GM19438 (cell line): Measurements from ENCODE around the gene SLC6A13.
"Not testable (repeated sequence)": the region's sequence is repeated elsewhere in the genome, so short reads cannot be mapped to it uniquely, and the experiment has no call there.

Experiments used
- ATAC-seq: cut with Tn5 transposase; IDR thresholded peaks from one replicate; pipeline ENCODE4 v1.9.1; 2021; ENCODE audit warnings: low read depth; ENCODE audit not compliant: unreplicated experiment

The SLC6A13 gene

DNA sequence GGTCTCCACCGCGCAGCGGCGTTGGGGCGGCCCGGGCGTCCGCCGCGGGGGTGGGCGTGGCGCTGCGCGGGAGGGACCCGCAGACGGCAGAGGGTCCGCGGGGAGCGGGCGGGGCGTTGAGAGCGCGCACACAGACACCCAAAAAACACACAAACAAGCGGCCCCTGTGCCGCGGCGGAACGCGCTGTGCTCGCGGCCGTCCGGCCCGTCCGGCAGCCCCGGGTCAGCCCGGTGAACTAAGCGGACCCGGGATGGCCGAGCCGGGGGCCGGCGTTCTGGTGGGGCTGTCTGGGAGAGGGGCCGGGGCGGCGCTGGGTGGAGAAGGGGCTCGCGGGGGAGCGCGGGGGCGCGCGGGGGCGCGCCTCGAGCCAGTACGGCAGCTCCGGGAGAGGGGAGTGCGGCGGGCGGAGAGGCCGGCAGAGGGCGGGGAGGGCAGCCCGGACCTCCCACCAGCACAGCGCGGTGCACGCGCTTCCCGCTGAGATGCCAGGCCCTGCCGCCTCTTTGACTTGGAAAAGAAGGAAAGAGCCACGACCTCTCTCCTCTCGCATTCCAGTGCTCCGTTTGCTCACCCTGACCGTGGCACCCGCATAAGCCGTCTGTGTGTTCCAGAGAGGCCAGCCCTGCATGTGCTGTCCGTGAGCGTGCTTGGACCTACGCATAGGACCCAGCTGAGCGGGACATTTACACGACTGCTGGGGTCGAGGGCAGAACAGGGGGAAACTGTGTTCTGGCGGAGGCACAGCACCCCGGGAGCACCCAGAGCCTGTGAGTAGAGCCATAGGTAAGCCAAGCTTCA is 59.0 kb downstream of the SLC6A13 start:
- ATAC-seq, result no peak

- ATAC-seq, result no peak
Observed at GRCh38 chr12:203074-203461, 59.6 kb downstream of the SLC6A13 start.

GRCh38 chr12:202081-202731 is 60.4 kb downstream of the SLC6A13 start:
- ATAC-seq, result no peak

- ATAC-seq, result no peak
Observed at GRCh38 chr12:201361-201760, 61.3 kb downstream of the SLC6A13 start.

DNA sequence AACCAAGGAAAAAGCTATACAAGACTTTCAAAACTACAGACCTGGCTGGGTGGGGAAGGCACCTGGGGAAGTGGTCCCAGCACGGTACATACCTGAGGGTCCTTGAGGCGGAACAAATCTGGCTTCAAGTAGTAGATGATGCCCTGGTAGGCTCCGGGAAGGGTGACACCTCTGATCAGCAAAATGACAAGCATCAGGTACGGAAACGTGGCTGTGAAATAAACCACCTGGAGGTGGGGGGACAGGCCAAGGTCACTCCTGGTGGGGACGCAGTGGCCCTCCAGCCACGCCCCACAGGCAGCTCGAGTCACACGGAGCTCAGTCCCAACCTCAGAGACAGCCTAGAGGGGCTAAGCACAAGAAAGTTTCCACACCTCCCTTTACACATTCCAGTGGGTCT is 63.9 kb downstream of the SLC6A13 start:
- no peak for ATAC-seq

GRCh38 chr12:197911-198695 is 64.5 kb downstream of the SLC6A13 start:
- no peak for ATAC-seq

DNA sequence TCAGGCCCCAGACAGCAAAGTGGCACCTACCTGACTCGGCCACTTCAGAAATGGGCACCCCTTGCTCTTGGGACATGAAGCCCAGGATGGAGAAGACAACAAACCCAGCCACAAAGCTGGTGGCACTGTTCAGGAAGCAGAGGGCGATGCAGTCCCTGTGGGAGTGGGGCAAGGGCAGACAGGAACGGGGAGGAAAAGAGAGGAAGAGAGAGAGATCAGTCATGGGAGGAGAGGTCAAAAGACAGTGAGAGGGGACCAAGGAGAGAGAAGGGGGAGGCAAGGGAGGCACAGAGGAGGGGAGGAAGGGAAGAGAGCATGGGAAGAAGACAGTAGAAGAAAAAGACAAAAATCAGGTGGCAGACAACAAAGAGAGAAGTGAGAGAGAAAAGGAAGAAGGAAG is 65.3 kb downstream of the SLC6A13 start:
- ATAC-seq, result no peak

DNA sequence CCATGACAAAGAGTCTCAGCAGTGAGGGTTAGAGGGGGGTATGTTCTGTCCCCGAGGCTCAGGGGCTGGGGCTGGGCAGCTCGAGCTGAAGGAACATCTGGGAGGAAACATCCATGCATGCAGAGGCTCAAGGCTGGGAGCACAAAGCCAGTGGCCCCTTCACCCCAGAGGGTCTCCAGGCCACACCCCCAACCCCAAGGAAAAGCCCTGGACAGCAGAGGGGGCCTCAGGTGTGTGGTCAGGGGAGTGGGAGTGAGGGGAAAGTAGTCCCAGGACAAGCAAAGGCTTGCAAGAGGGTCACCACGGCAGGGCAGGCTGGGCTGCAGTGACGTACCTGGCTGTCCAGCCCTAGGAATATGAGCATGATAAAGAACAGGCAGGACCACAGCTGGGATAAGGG is 66.2 kb downstream of the SLC6A13 start:
- ATAC-seq, result no peak

DNA sequence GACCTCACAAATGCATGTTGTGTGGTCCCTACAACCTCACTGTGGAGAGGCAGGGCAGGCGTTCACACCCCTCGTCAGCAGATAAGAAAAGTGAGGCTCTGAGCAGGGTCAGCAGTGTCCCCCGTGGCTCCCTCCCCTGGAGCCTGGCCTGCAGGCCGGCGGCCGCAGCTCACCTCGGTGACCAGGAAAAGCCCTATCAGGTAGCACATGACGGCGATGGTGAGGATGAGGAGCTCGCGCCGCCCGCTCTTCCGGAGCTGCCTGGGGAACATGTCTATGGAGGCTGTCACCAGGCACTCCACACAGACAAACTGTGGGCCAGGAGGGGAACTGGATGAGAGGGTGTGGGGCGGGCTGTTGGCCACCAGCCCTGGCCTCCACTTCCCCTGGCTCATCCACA is 66.7 kb downstream of the SLC6A13 start:
- ATAC-seq, result no peak

DNA sequence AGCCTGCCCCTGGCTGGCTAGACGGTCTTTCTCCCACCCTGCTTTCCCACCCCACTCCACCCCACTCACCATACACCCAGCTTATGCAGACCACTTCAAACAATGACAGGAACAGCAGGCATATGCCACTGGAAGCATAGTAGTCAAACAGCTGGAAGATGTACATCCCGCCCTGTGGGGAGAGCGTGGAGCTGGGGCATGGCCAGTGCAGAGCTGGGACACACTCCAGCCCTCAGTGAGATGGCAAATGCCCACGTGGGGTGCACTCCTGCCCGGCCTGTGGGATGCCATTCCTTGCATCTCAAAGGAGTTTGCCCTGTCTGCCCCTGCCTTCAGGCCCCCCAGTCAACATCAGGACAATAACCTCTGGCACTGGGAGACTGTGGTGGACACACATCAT is 67.5 kb downstream of the SLC6A13 start:
- ATAC-seq, result no peak

GRCh38 chr12:194276-194675 is 68.4 kb downstream of the SLC6A13 start:
- ATAC-seq, result no peak

DNA sequence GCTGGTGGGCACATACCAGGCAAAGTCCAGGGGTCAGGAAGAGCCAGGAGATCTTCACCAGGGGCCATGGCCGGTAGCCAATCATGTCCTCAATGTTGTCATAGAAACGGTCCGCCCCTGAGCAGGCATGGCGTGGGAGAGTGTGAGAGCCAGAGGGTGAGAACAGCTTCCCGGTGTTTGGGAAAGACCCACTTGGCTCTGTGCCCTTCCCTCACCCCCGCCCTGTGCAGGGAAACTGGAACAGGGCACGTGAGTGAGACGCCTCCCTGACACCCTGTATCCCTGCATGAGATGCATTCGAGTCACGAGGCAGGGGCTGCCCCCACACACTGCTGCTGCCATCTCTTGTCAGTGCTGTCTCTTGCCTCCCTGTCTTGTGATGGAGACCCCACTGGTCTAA is 69.4 kb downstream of the SLC6A13 start:
- no peak for ATAC-seq

GRCh38 chr12:191541-191940 is 71.1 kb downstream of the SLC6A13 start:
- no peak for ATAC-seq

DNA sequence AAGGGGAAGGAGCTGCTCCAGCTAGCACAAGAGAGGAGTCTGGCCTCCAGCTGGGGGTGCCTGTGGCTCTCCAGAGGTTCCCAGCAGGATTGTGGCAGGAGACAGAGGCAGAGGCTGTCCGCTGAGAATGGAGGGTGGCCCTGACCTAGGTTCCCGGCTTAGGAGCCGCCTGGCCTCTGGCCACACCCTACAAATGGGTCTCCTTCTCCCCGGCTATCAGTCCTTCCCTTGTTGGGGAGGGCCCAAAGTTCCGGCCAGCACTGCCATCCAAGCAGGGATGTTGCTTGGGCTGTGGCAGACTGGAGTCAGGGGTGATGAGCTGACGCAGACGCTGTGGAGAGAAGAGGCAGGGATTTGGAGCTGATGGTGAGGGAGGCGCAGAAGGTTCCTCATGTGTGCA is 71.8 kb downstream of the SLC6A13 start:
- no peak for ATAC-seq

- ATAC-seq, result no peak
Observed at GRCh38 chr12:189622-189962, 73.0 kb downstream of the SLC6A13 start.

DNA sequence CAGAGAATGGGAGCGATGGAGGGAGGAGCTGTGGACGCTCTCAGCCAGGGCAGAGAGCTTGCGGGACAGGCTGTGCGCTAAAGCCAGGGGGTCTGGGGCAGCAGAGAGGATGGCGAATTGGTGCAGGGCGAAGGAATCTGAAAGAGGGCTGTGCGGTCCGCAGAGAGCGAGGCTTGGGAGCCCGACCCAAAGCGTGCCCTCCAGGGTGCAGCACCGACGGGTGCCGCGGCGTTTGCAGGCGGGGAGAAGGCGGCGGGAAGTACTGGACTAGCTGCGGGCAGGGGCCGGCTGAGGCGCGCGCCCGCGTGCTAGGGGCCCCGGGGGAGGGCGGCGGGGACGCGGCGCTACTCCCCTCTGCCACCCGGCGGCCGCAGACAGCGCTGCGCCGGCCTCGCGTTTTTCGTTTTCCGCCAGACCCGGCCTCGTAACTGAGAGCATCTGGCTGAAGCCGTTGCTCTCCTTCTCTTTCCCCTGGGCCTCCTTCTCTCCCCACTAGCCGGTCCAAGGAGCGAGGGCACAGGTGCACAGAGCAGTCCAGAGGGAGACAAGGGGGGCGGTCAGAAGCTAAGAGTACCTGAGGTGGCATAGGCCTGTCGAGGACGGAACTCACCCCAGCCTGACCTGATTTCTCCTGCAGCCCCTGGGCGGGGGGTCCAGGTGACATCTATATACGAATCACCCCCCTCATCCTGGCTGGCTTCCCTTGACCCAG is 73.6 kb downstream of the SLC6A13 start:
- no peak for ATAC-seq

GRCh38 chr12:187986-188909 is 74.4 kb downstream of the SLC6A13 start:
- not testable (repeated sequence) for ATAC-seq

GRCh38 chr12:186006-186625 is 76.5 kb downstream of the SLC6A13 start:
- ATAC-seq, result no peak

DNA sequence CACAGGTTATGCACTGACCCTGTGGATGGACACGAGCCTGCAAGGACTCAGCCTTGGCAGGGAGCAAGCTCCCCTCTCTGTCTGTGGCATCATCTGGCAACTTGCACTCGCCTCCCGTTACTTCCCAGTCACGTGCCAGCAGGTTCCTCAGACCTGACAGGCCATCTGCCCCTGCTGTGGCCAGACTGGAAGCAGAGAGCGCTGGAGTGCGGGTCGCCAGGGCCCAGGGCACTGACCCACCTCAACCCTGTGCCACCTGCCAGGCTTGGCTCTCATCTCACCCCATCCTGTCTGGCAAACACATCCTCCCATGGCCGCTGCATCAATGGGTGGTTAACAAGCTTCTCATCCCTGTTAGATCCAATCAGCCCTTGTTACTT is 77.1 kb downstream of the SLC6A13 start:
- no peak for ATAC-seq
